ENCODE results near the gene ADAM30.
"Not testable (repeated sequence)": the region's sequence is repeated elsewhere in the genome, so short reads cannot be mapped to it uniquely, and the experiment has no call there.

The ADAM30 gene

GRCh38 chr1:119873135-119874015 is 22.9 kb downstream of the ADAM30 start:
- DNase-seq = no peak

GRCh38 chr1:119871881-119872280 is 24.4 kb downstream of the ADAM30 start:
- no peak for DNase-seq

- peak; percentile 42 to 63 for DNase-seq
These were observed 25.3 kb downstream of the ADAM30 start for GRCh38 chr1:119870917-119871596.

GRCh38 chr1:119869995-119870394 is 26.3 kb downstream of the ADAM30 start:
- no peak for DNase-seq

- no peak for DNase-seq
These were observed 28.1 kb downstream of the ADAM30 start for GRCh38 chr1:119868176-119868575.

GRCh38 chr1:119866451-119866850 is 29.9 kb downstream of the ADAM30 start:
- DNase-seq = no peak

GRCh38 chr1:119865627-119866026 is 30.7 kb downstream of the ADAM30 start:
- DNase-seq = no peak

GRCh38 chr1:119862276-119862675 is 34.0 kb downstream of the ADAM30 start:
- DNase-seq = no peak

- no peak for DNase-seq
These were observed 34.8 kb downstream of the ADAM30 start for GRCh38 chr1:119861547-119861946.

GRCh38 chr1:119859647-119860046 is 36.7 kb downstream of the ADAM30 start:
- DNase-seq = no peak

GRCh38 chr1:119858556-119859214 is 37.6 kb downstream of the ADAM30 start:
- DNase-seq = not testable (repeated sequence)

- DNase-seq = no peak
These were observed 38.2 kb downstream of the ADAM30 start for GRCh38 chr1:119858126-119858525.

- no peak for DNase-seq
These were observed 43.2 kb downstream of the ADAM30 start for GRCh38 chr1:119853155-119853554.

- not testable (repeated sequence) for DNase-seq
These were observed 52.1 kb downstream of the ADAM30 start for GRCh38 chr1:119844206-119844605.

All from CD4-positive, alpha-beta T cell treated with Interleukin-4 for 1 hour (primary cell).